Measurements from ENCODE around the gene PLEKHG4.

Gene PLEKHG4

DNA sequence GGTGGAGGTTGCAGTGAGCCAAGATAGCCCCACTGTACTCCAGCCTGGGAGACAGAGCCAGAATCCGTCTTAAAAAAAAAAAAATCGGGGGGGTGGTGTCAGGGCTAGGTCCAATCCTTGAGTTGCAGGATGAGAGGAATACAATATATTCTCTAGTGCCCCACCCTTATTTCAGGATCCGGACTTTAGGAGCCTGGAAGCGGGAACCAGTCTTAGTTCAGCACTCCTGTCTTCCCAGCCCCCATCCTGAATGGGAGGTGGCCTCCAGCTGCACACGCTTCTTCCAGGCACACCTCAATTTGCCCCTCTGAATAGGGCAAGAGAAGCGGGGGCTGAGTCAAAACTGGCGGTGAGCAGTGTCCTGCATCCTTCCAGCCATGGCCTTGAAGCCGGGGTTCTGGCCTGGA lies 33.7 kb upstream of the PLEKHG4 start:
- peaks cover 8% of the 10 kb centered on the region for H3K36me3 ChIP-seq (ENCODE audit: control insufficient read depth, insufficient read depth, low read length)
- H3K4me3 ChIP-seq (ENCODE audit: extremely low read depth, insufficient read depth, low read length, poor library complexity, severe bottlenecking): peak overlapping the region; percentile 86
- 15 to 32% methylated on average over 5 to 7 of the region's 8 CpGs for WGBS, 2 experiments (ENCODE audit: insufficient coverage in 2 of 2)
- no peaks in the 10 kb centered on the region for H3K9me3 ChIP-seq (ENCODE audit: control insufficient read depth, low read length)
- peak overlapping the region; percentile 96 for H3K27ac ChIP-seq (ENCODE audit: low read depth, low read length, severe bottlenecking)
- H3K4me1 ChIP-seq (ENCODE audit: control insufficient read depth, insufficient read depth, low read length, poor library complexity, severe bottlenecking): peaks cover 57% of the 10 kb centered on the region

DNA sequence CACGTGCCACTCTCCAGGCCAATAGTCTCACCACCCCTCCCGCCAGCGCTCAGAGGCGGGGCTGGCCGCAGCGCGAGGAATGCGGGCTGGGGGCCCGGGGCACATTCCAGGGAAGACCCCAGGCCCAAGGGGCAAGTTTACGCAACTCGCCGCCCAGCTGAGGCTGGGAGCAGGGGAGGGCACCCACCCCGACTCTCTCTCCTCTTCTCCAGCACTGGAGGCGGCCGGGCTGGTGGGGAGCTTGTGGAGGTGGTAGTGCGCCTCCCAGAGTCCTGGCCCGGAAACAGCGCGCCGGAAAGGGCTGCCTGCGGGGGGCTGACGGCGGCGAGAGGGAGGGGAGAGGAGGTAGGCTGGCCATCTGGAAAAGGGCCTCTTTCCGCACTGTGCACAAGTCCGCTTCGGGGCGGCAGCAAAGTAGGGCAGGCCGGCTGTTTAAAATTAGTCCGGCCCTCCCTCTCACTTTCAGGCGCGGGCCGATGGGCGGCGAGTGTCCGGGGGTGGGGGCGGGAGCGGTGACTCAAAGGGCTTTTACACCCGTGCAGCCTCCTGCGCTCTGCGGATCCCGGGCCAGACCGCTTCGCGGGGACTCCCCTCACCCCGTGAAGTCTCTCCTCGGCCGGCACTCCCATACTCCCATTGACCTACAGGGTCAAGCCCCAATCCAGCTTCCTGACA lies 33.1 kb upstream of the PLEKHG4 start:
- Histone ChIP-seq H3K4me1 (ENCODE audit: control insufficient read depth, insufficient read depth, low read length, poor library complexity, severe bottlenecking) (peaks cover 54% of the 10 kb centered on the region), H3K9me3 (ENCODE audit: control insufficient read depth, low read length) (no peaks in the 10 kb centered on the region), H3K4me3 (ENCODE audit: extremely low read depth, insufficient read depth, low read length, poor library complexity, severe bottlenecking) (peak overlapping the region; percentile 86), H3K36me3 (ENCODE audit: control insufficient read depth, insufficient read depth, low read length) (peaks cover 8% of the 10 kb centered on the region), H3K27ac (ENCODE audit: low read depth, low read length, severe bottlenecking) (peak overlapping the region; percentile 96)
- 0 to 1% methylated on average over 27 to 34 of the region's 48 CpGs for WGBS, 2 experiments (ENCODE audit: insufficient coverage in 2 of 2)

DNA sequence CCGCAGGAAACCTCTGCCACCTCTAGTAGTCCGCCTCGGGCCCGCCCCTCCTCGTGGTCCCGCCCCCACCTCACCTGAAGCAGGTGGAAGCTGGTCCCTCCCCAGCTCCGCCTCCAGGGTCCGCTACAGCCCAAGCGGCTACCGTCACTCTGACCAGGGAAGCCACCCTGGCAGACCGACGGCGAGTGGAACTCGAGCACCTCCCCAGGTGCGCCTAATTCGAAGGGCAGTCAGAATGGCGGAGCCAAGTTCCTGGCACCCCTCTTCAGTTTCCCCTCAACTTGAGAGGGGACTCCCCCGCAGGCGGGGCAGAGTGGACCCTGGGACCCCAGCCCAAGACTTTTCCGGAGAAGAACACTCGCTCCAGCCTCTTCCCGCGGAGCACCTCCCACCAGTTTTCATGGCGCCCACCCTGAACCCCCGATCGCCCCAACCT lies 32.6 kb upstream of the PLEKHG4 start:
- H3K9me3 ChIP-seq (ENCODE audit: control insufficient read depth, low read length): no peaks in the 10 kb centered on the region
- H3K4me1 ChIP-seq (ENCODE audit: control insufficient read depth, insufficient read depth, low read length, poor library complexity, severe bottlenecking): peaks cover 49% of the 10 kb centered on the region
- WGBS, 2 experiments (ENCODE audit: insufficient coverage in 2 of 2): 0% methylated on average over 20 to 22 of the region's 26 CpGs
- peak overlapping the region; percentile 86 for H3K4me3 ChIP-seq (ENCODE audit: extremely low read depth, insufficient read depth, low read length, poor library complexity, severe bottlenecking)
- H3K27ac ChIP-seq (ENCODE audit: low read depth, low read length, severe bottlenecking): peak overlapping the region; percentile 96
- H3K36me3 ChIP-seq (ENCODE audit: control insufficient read depth, insufficient read depth, low read length): peaks cover 8% of the 10 kb centered on the region

DNA sequence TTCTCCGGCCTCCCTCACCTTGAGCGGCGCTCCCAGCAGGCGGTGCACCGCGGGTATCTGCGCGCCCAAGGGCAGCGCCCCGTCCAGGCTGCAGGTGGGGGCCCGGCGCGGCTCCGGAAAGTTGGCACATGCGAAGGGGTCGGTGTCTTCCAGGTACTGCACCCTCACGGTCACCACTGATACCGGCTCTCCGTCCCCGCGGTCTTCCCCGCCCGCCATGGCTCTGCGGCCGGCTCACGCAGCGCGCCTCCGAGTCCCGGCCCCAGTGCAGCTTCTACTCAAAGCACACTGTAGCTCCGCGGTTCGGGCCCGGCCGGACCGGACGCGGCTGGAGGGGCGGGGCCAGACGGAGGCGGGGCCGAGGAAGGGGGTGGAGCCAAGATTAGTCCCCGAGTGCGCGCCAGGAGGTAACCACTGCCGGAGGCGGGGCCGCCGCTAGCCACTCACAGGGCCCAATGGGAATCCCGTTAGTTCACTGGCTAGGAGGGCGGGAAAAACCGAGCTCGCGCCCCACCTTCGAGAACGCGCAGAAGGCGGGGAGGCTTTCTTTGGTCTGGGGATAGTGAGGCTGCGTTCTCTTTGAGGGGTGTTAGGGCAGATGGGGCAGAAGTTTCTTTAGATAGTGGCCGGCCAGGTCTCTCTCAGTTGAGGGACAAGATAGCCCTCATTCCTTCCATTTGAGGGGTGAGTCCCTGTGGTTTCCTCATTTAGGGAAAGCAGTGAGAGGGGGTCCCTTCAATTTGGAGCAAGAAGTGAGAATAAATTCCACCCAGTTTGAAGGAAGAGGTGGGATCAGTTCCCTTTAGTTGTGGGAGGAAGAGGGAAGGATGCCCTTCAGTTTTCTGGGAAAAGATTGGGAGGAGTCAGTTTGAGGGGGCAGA lies 31.9 kb upstream of the PLEKHG4 start, which contains the start of gene FHOD1:
Gene FHOD1 (minus strand): TSS at position 290 of the 881 bp plus-strand sequence. CDS start 71 bp downstream, at position 219.
- Histone ChIP-seq H3K9me3 (ENCODE audit: control insufficient read depth, low read length) (no peaks in the 10 kb centered on the region), H3K36me3 (ENCODE audit: control insufficient read depth, insufficient read depth, low read length) (peaks cover 5% of the 10 kb centered on the region), H3K27ac (ENCODE audit: low read depth, low read length, severe bottlenecking) (peak within 1 kb of the TSS; percentile 96), H3K4me1 (ENCODE audit: control insufficient read depth, insufficient read depth, low read length, poor library complexity, severe bottlenecking) (peaks cover 42% of the 10 kb centered on the region), H3K4me3 (ENCODE audit: extremely low read depth, insufficient read depth, low read length, poor library complexity, severe bottlenecking) (peak within 1 kb of the TSS; percentile 86)
- WGBS, 2 experiments (ENCODE audit: insufficient coverage in 2 of 2): 0 to 1% methylated on average over 49 to 52 of the region's 60 CpGs

DNA sequence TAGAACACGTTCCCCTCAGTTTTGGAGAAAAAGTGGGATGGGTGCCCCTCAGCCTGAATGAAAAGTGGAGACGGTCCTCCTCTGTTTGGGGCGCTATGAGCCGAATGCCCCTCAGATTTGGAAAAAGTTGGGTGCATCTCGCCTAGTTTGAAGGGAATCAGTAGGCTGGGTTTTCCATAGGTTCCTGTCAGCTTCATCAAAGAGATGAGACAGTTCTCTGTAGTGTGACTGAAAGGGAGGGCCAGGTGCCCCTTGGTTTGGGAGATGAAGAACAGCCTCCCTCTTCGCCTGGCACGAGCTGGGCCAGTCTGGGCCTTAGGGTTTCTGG lies 31.3 kb upstream of the PLEKHG4 start:
- 13 to 16% methylated on average over 6 to 7 of the region's 7 CpGs for WGBS, 2 experiments (ENCODE audit: insufficient coverage in 2 of 2)
- Histone ChIP-seq H3K36me3 (ENCODE audit: control insufficient read depth, insufficient read depth, low read length) (peaks cover 5% of the 10 kb centered on the region), H3K4me3 (ENCODE audit: extremely low read depth, insufficient read depth, low read length, poor library complexity, severe bottlenecking) (peak overlapping the region; percentile 86), H3K4me1 (ENCODE audit: control insufficient read depth, insufficient read depth, low read length, poor library complexity, severe bottlenecking) (peaks cover 36% of the 10 kb centered on the region), H3K27ac (ENCODE audit: low read depth, low read length, severe bottlenecking) (no peak overlapping the region), H3K9me3 (ENCODE audit: control insufficient read depth, low read length) (no peaks in the 10 kb centered on the region)

DNA sequence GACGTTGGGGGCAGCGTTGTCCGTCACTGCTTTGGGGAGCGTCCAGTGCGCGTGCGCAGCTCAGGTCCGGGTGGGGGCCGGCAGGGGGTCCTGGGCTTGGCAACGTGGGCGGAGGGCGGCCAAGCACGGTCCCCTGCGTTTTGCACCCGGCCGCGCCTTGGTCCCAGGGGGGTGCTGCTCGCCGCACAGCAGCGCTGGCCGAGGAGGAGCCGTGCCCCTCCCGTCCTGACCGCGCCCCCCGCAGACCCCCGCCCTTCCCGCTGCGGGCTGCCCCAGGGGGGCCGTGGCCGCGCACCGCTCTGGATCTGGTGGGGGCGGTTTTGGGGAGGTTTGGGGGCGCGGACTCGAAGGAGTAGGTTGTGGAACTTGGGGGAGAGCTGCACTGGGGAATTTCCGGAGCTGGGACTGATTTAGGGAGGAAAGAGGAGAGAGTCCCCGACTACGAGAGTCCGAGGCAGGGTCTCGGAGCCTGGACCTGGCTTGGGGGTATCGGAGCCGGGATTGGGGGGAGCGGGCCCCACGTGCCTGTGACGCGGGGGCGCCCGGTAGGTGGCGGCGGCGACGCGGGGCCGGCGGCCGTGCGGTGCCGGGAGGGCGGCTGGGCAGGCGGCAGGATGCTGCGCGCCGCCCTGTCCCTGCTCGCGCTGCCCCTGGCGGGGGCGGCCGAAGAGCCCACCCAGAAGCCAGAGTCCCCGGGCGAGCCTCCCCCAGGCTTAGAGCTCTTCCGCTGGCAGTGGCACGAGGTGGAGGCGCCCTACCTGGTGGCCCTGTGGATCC lies 30.7 kb upstream of the PLEKHG4 start, which contains the start of gene SLC9A5:
Gene SLC9A5 (plus strand): TSS at position 579 of the 777 bp plus-strand sequence. CDS start 36 bp downstream, at position 615.
- WGBS, 2 experiments (ENCODE audit: insufficient coverage in 2 of 2): 0 to 1% methylated on average over 55 to 60 of the region's 75 CpGs
- peak within 1 kb of the TSS; percentile 3 for H3K27ac ChIP-seq (ENCODE audit: low read depth, low read length, severe bottlenecking)
- peaks cover under 1% of the 10 kb centered on the region for H3K36me3 ChIP-seq (ENCODE audit: control insufficient read depth, insufficient read depth, low read length)
- H3K9me3 ChIP-seq (ENCODE audit: control insufficient read depth, low read length): no peaks in the 10 kb centered on the region
- H3K4me1 ChIP-seq (ENCODE audit: control insufficient read depth, insufficient read depth, low read length, poor library complexity, severe bottlenecking): peaks cover 31% of the 10 kb centered on the region
- peak within 1 kb of the TSS; percentile 86 for H3K4me3 ChIP-seq (ENCODE audit: extremely low read depth, insufficient read depth, low read length, poor library complexity, severe bottlenecking)

DNA sequence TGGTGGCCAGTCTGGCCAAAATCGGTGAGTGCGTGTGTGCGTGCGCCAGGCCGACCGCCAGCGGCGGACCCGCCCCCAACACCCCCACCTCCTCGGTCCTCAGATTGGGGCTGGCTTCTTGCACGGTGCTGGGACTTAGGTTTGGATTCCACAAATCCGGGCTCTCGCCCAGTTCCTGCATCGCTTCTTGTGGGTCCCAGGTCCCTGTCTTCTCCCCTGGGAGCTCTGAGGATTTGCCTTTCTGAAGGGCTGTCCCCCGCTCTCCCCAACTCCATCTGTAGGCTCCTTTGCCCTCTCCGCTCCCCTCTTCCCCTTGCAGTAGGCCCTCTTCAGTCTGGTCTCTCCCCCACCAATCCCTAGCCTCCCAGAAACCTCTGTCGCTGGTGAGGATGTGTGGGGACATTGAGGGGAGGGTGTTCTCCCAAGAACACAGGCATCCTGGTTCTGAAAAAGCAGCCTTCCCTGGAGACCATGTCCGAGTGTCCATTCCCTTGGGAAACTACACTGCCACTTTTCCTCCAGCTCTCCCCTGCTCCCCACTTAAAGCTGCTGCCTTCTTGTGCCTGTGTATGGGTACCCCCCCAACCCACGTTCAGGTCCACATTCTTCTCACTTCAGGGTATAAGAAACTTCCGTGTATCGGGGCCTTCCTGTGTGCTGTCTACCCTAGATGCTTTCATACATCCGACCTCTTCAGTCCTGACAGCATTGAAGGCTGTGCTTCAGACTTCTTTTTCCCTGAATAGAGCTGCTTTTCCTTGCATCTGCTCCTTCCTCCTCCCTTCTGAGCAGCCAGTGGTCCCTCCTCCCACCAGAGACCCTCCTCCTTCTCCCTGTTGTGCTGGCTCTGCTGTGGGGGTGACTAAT lies 29.9 kb upstream of the PLEKHG4 start:
- H3K4me1 ChIP-seq (ENCODE audit: control insufficient read depth, insufficient read depth, low read length, poor library complexity, severe bottlenecking): peaks cover 23% of the 10 kb centered on the region
- WGBS, 2 experiments (ENCODE audit: insufficient coverage in 2 of 2): 13% methylated on average over 19 to 20 of the region's 22 CpGs
- no peak overlapping the region for H3K27ac ChIP-seq (ENCODE audit: low read depth, low read length, severe bottlenecking)
- H3K36me3 ChIP-seq (ENCODE audit: control insufficient read depth, insufficient read depth, low read length): no peaks in the 10 kb centered on the region
- no peaks in the 10 kb centered on the region for H3K9me3 ChIP-seq (ENCODE audit: control insufficient read depth, low read length)
- peak overlapping the region; percentile 86 for H3K4me3 ChIP-seq (ENCODE audit: extremely low read depth, insufficient read depth, low read length, poor library complexity, severe bottlenecking)

DNA sequence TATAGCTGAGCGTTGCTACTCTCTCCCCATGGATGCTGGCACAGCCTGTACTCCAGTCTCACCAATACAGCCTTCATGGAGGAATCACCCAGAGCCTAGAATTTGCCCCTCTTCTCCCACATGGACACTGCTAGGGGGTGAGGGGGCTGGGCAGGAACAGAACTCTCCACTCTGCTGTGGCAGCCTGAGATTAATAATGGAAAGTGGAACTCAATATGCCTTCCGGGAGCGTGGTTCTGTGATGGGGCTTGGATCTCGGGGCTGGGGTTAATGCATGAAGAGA lies 29.3 kb upstream of the PLEKHG4 start:
- Histone ChIP-seq H3K4me3 (ENCODE audit: extremely low read depth, insufficient read depth, low read length, poor library complexity, severe bottlenecking) (no peak overlapping the region), H3K9me3 (ENCODE audit: control insufficient read depth, low read length) (no peaks in the 10 kb centered on the region), H3K4me1 (ENCODE audit: control insufficient read depth, insufficient read depth, low read length, poor library complexity, severe bottlenecking) (peaks cover 18% of the 10 kb centered on the region), H3K36me3 (ENCODE audit: control insufficient read depth, insufficient read depth, low read length) (no peaks in the 10 kb centered on the region), H3K27ac (ENCODE audit: low read depth, low read length, severe bottlenecking) (no peak overlapping the region)
- 80 to 88% methylated on average over 3 of the region's 4 CpGs for WGBS, 2 experiments (ENCODE audit: insufficient coverage in 2 of 2)

DNA sequence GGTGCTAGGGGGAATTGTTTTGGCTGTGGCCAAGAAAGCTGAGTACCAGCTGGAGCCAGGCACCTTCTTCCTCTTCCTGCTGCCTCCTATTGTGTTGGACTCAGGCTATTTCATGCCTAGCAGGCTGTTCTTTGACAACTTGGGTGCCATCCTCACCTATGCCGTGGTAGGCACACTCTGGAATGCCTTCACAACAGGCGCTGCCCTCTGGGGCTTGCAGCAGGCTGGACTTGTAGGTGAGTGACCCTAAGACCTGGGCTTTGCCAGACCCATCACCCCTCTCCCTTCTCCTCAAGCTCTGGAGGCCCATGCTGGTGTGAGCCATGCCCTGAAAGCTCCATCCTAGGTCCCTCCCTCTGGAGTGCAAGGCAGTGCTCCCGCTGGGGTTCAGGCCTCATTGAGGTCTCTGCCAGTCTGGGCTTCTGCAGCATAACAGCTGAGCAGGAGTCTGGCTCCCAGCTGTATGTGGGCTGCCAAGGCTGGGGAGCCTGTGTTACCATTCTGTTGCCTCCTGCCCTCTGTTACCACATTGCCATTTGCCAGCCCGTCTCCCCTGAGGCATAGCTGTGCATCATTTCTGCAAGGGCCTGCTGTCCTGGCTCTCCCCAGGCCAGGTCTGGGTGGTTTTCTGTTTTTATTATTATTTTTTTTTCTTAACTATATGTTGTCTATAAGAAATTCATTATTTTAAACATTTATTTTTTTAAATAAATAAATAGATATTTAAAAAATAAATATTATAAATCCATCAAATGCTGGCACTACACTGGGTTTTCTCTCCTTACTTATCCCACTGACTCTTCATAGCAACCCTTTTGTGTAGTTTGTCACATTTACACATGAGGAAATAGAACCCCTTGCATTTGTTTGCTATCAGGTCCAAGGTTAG lies 26.5 kb upstream of the PLEKHG4 start:
- no peak overlapping the region for H3K4me3 ChIP-seq (ENCODE audit: extremely low read depth, insufficient read depth, low read length, poor library complexity, severe bottlenecking)
- 95 to 97% methylated on average over 3 of the region's 4 CpGs for WGBS, 2 experiments (ENCODE audit: insufficient coverage in 2 of 2)
- no peaks in the 10 kb centered on the region for H3K36me3 ChIP-seq (ENCODE audit: control insufficient read depth, insufficient read depth, low read length)
- H3K4me1 ChIP-seq (ENCODE audit: control insufficient read depth, insufficient read depth, low read length, poor library complexity, severe bottlenecking): peaks cover 8% of the 10 kb centered on the region
- no peak overlapping the region for H3K27ac ChIP-seq (ENCODE audit: low read depth, low read length, severe bottlenecking)
- H3K9me3 ChIP-seq (ENCODE audit: control insufficient read depth, low read length): no peaks in the 10 kb centered on the region
